Suprapubic skin (tissue), 4 donors: ENCODE results near the gene NFKBIE.

Experiments used
- CTCF ChIP-seq, 2 donors: fragments of 200-600 bp in 1 of 2; fragments of 450-650 bp in 1 of 2; sonication (generic) in 1 of 2; IDR thresholded peaks; one replicate each; pipeline ENCODE4 v1.5.1; 2016 to 2019; ENCODE audit warnings: antibody characterized with exemption in 2 of 2, mild to moderate bottlenecking in 1 of 2, moderate library complexity in 1 of 2
- EP300 ChIP-seq: sonication (generic); formaldehyde crosslinking; IDR thresholded peaks from one replicate; pipeline ENCODE4 v1.6.1; 2017; ENCODE audit warnings: antibody characterized with exemption
- POLR2A ChIP-seq, 2 donors: fragments of 450-650 bp; IDR thresholded peaks; one replicate each; pipeline ENCODE4 v1.6.1; 2017; ENCODE audit warnings: antibody characterized with exemption in 2 of 2, mild to moderate bottlenecking in 2 of 2, moderate library complexity in 2 of 2
- POLR2AphosphoS5 ChIP-seq, 3 donors: sonication (generic); formaldehyde crosslinking; IDR thresholded peaks; one replicate each; pipeline ENCODE4 v1.6.1; 2017; ENCODE audit warnings: antibody characterized with exemption in 3 of 3

- no peak for TF ChIP-seq POLR2A (IDR thresholded peaks at IDR 0.05)
- TF ChIP-seq CTCF (IDR thresholded peaks at IDR 0.05), result no peak
- no peak for TF ChIP-seq POLR2AphosphoS5 (IDR thresholded peaks at IDR 0.05)
- TF ChIP-seq EP300, result no peak
Measured at GRCh38 chr6:44309092-44309491, 43.7 kb upstream of the NFKBIE start.
